ENCODE data around the gene CDC42EP3. TPM values are rescaled to one million over a fixed set of nuclear protein-coding genes. Genes with fewer than 3 reads are reported as not detected.

CDC42EP3 gene
- total and polyA plus RNA-seq, 2 donors (not counting 1 experiment from before 2014, with no cell fraction given), result 28.0 to 29.9 TPM

DNA sequence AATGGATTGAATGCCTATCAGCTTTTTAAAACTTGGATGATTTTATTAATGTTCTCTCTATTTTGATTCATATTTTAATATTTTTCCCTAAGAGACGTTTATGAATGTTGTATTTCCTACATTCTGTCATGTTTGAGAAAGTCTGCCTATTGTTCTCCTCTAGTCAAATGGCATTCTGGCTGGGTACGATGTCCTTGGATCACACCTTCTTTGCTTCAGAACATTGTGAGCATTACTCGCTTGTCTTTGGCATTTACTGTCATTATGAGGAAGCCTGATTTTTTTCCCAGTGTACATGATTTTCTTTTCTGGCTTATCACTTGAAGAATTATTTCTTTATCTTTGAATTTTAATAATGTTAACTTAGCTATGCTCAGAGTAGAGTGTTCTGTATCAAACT is 78.4 kb downstream of the CDC42EP3 start:
- H3K4me2 ChIP-seq (replicated peaks; ENCODE audit: low read depth, low read length, poor library complexity, severe bottlenecking), result no peak overlapping the region
- TF ChIP-seq, protein P1, sequence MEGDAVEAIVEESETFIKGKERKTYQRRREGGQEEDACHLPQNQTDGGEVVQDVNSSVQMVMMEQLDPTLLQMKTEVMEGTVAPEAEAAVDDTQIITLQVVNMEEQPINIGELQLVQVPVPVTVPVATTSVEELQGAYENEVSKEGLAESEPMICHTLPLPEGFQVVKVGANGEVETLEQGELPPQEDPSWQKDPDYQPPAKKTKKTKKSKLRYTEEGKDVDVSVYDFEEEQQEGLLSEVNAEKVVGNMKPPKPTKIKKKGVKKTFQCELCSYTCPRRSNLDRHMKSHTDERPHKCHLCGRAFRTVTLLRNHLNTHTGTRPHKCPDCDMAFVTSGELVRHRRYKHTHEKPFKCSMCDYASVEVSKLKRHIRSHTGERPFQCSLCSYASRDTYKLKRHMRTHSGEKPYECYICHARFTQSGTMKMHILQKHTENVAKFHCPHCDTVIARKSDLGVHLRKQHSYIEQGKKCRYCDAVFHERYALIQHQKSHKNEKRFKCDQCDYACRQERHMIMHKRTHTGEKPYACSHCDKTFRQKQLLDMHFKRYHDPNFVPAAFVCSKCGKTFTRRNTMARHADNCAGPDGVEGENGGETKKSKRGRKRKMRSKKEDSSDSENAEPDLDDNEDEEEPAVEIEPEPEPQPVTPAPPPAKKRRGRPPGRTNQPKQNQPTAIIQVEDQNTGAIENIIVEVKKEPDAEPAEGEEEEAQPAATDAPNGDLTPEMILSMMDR (IDR thresholded peaks at IDR 0.05), result no peak
- no peak for TF ChIP-seq EZH2 (IDR thresholded peaks at IDR 0.05; ENCODE audit: borderline replicate concordance, insufficient read depth, low read depth, low read length, poor library complexity, severe bottlenecking)
- WGBS (ENCODE audit: insufficient coverage), result no CpG with 5 or more reads among the region's 3 CpGs
- no peak overlapping the region for H2AFZ ChIP-seq (ENCODE audit: insufficient read depth, low read depth, low read length, poor library complexity, severe bottlenecking)
- no peak for DNase-seq
- no peak overlapping the region for H3K4me3 ChIP-seq (ENCODE audit: control extremely low read depth in 1 of 5, extremely low read depth in 1 of 5, insufficient read depth in 1 of 5, low read depth in 2 of 5, low read length in 4 of 5)
- ChIA-PET POLR2A (interaction anchor here (0.7 kb wide), 1 partner anchor 10 kb away, joined by 4 read pairs; no protein-coding TSS in a partner anchor), CTCF (no interaction called here)
- no peaks in the 10 kb centered on the region for H3K27me3 ChIP-seq (replicated peaks in 1 of 4; ENCODE audit: control extremely low read depth in 1 of 4, control insufficient read depth in 3 of 4, insufficient read depth in 4 of 4, low read length in 3 of 4)
- H3K9me3 ChIP-seq (ENCODE audit: control extremely low read depth in 1 of 3, control insufficient read depth in 2 of 3, insufficient read depth in 1 of 3, low read length in 2 of 3), result peaks cover 0 to 8% (median 2%) of the 10 kb centered on the region in 3 donors
- H3K36me3 ChIP-seq (replicated peaks in 1 of 2; ENCODE audit: control extremely low read depth in 1 of 2, control insufficient read depth in 1 of 2, extremely low read depth in 1 of 2, insufficient read depth in 2 of 2, low read length in 1 of 2), result no peaks in the 10 kb centered on the region
- Mint-ChIP-seq H3K4me1 (peaks cover 13% of the 10 kb centered on the region), H3K27me3 (no peaks in the 10 kb centered on the region), H3K27ac (no peak overlapping the region), H3K4me3 (no peak overlapping the region), H3K9me3 (ENCODE audit: insufficient read depth) (peaks cover 9% of the 10 kb centered on the region)
- peaks cover 3 to 4% of the 10 kb centered on the region in 2 donors for H3K4me1 ChIP-seq (ENCODE audit: control insufficient read depth in 2 of 2, insufficient read depth in 2 of 2, low read length in 2 of 2)
- no peak for ATAC-seq (ENCODE audit: low read depth)
- no peaks in the 10 kb centered on the region for H3K79me2 ChIP-seq (ENCODE audit: control insufficient read depth, insufficient read depth, low read length)
- H4K20me1 ChIP-seq (ENCODE audit: control insufficient read depth, insufficient read depth, low read length, poor library complexity, severe bottlenecking), result no peaks in the 10 kb centered on the region
- no peak overlapping the region for H3K27ac ChIP-seq (ENCODE audit: low read length in 2 of 2)
- no peak overlapping the region for H3K9ac ChIP-seq (ENCODE audit: low read length)
- intact Hi-C loops (cut with micrococcal nuclease), result no loop called here
